C4-2B (cell line): ENCODE data around the gene WTAP.

Source experiments
- CTCF ChIP-seq: fragments of 450-650 bp; conservative IDR thresholded peaks from 2 replicates; pipeline ENCODE4 v1.5.1; 2017; ENCODE audit warnings: mild to moderate bottlenecking
- ZFX ChIP-seq: fragments of 450-650 bp; IDR thresholded peaks from 2 replicates; pipeline ENCODE4 v1.6.1; 2017

- TF ChIP-seq CTCF (no peak), ZFX (no peak)
Measured at GRCh38 chr6:159778131-159778530, 50.8 kb downstream of the WTAP start.
